SIG-M5 treated with dmso at 0.1 percent for 504 hours (cell line): ENCODE data around the gene C5.
"Not testable (repeated sequence)": the region's sequence is repeated elsewhere in the genome, so short reads cannot be mapped to it uniquely, and the experiment has no call there.

ENCODE experiments used
- DNase-seq: peaks from one replicate; lab custom pipeline; 2025; ENCODE audit not compliant: unreplicated experiment; lab: John Stamatoyannopoulos, UW

Gene C5

GRCh38 chr9:120982836-120983235 lies 67.2 kb downstream of the C5 start:
- no peak for DNase-seq

- no peak for DNase-seq
Observed at GRCh38 chr9:120980951-120981350, 69.1 kb downstream of the C5 start.

- DNase-seq = no peak
Observed at GRCh38 chr9:120979797-120980196, 70.3 kb downstream of the C5 start.

- no peak for DNase-seq
Observed at GRCh38 chr9:120978987-120979386, 71.1 kb downstream of the C5 start.

DNA sequence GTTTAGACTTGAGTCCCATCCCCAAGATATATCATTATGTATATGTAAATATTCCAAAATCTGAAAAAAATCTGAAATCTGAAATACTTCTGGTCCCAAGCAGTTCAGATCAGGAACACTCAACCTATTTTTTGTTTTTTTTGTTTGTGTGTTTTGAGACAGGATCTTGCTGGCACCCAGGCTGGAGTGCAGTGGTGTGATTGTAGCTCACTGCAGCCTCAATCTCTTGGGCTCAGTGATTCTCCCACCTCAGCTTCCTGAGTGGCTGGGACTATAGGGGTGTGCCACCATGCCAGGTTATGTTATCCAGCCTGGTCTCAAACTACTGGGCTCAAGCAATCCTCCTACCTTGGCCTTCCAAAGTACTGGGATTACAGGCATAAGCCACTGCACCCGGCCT lies 72.8 kb downstream of the C5 start:
- no peak for DNase-seq

DNA sequence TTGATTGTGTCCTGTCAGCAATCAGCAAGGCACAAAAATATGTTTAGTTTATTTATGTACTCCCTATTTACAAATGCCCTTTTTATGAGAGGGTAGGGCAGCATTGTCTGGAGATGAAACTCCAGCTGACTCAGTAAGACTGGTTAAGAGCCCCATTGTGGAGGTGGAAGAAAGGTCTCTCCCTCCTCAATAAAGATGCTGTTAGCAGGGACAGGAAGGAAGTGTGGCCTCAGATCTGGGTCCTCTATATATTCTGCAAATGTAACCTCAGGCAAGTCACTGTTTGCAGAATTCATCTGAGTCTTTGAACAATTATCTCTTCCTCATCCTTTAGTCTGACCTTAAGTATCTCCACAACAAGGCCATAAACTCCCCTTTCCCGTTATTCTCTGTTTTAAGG lies 75.2 kb downstream of the C5 start:
- no peak for DNase-seq

- DNase-seq = no peak
Observed at GRCh38 chr9:120974181-120974580, 75.9 kb downstream of the C5 start.

DNA sequence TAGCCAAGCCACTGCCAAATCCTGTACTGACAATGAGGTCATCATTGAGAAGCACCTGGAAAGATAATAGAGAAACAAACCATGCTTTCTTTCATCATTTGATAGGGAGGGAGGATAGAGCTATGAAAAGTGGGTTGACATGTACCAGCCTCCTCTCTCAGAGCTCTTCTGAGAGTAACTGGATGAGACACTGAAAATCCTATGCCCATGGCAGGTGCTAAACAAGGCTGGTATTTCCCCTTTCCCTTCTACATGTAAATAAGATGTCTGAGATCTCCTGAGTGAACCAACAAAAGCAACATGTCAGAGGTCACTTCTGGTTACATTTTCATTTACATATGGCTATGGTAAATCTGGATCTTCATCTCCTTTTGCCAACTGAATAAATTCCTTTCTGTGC lies 78.1 kb downstream of the C5 start:
- no peak for DNase-seq

GRCh38 chr9:120971471-120971870 lies 78.6 kb downstream of the C5 start:
- not testable (repeated sequence) for DNase-seq

DNA sequence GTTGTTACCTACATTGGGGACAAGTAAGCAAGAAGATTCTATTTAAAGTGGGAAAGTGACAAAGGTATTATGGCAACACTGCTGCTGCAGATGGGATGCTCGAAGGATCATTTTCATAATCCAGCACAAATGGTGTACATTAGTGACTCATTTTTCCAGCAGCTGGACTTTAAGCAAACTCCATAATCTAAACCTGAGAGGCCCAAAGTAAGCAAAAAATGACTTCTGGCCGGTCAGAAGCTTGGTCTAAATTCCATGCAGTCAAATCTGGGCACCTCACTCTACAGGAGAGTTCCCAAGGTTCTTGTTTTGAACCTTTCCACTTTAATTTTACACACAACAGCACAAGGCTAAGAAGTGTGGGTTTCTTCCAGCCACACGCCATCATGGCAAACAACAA lies 79.8 kb downstream of the C5 start:
- DNase-seq = no peak

DNA sequence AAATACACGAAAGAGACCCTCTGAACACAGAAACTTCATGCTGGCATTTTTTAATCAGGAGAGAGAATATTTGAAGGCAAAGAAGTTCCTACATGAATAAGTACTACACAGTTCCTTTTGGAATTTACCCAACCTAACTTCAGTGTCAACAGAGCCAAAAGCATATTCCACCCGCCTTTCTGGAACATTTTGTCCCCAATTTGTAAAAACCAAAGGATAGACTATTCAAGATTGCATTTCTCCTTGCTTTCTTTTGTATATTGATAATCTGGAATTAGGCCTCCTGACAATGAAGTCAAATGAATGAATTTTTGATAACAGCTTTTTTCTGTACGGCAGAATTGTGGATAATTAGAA lies 84.1 kb downstream of the C5 start:
- DNase-seq = no peak

- no peak for DNase-seq
Observed at GRCh38 chr9:120965344-120966012, 84.6 kb downstream of the C5 start.

GRCh38 chr9:120961936-120962335 lies 88.1 kb downstream of the C5 start:
- DNase-seq = no peak

GRCh38 chr9:120960001-120960400 lies 90.1 kb downstream of the C5 start:
- DNase-seq = no peak

DNA sequence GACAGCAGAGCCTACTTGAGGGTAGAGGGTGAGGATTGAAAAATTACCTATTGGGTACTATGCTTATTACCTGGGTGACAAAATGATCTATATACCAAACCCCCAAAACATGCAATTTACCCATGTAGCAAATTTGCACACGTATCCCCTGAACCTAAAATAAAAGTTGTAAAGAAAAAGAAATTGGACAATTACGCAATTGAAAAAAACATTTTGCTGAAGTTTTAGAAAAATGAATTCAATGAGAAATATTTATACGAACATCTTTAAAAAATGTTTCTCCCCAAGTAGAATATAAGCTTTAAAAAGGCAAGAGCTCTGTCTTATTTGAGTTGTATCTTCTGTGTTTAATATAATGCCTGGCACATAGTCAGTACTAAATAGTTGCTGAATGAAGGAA lies 93.2 kb downstream of the C5 start:
- no peak for DNase-seq

DNA sequence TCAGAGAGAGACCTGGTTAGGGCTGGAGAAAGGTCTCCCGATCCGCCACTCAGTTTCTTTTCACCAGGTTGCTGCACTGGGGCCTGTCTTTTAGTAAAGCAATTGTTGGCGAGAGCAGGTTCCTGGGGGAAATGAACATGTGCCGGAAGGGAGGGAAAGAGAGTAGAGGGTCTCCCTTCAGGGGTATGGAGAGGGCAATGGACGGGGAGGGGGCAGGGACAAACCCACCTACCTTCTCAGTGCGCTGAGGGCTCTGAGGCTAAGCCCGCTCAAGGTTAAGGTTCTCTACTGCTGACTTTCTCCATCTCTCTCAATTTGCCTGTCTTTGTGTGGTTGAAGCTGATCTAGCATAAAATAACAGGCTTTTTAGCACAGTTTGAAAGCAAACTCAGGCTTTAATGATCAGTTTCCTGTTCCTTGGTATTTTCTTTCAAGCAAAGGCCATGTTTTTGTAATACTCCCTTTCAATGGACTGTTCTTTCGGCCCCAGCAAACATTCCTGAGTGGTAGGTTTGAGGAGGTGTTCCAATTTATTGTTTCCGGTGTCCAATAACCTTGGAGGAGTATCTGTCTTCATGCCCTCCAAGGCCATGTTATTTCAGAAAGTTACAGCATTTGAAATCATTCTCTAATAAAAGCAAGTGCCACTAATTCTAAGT lies 98.0 kb downstream of the C5 start:
- DNase-seq = no peak

DNA sequence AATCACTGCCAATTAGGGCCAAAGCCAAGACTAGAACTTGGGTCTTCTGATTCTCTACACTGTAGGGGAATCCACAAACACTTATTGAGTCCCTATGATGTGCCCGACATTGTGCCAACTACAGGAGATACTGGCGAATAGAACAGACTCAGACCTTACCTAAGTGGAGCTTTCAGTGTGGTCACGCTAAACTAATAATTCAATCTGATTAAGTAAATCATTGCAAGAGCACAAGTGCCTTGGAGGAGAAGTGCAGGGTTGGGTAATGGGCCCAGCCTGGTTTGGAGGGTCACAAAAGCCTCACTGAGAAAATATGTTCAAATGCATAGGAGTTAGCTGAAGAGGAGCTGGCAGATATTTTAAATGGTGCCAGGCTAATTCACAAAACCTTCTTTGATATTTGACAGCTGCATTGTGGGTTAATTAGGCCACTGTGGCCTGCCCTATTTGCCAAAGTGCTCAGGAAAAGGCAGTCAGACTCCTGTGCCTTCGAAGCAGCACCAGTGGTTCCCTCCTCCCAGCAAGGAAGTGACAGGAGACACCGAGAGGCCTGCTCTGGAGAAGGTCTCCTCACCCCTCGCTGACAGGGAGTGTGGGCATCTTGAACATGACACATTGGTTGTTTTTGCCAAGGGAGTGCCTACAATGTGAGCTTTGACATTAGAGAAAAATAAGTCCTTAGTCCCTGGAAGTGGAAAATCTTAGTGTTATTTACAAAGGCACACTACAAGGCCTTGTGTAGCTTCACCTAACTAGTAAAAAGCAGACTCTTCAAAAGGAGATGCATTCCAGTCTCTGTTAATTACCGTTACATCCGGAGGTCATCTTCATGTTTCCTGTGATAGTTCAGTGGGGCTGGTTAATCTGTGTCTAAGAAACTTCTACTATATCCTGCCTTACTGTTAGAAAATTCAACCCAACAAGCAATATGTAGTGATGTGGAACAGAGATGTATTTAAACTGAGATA lies 99.4 kb downstream of the C5 start:
- no peak for DNase-seq

- no peak for DNase-seq
Observed at GRCh38 chr9:120949290-120949689, 100.8 kb downstream of the C5 start.

DNA sequence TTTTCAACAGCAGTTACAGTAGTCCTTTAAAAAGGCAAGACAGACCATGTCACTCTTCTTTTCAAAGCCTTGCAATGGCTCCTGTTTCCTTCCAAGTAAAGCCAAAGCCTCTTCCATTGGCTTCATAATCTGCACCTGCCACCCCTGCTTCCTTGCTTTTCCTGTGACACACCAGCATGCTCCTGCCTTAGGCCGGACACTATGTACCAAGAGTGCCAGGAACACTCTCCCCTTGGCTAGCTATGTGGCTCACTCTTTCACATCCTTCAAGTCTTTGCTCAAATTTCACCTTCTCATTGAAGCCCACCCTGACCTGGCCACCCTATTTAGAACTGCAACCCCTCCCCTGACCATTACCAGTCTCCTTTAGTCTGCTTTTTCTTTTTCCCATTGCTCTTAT lies 101.3 kb downstream of the C5 start:
- no peak for DNase-seq

- no peak for DNase-seq
Observed at GRCh38 chr9:120947222-120947621, 102.9 kb downstream of the C5 start.

DNA sequence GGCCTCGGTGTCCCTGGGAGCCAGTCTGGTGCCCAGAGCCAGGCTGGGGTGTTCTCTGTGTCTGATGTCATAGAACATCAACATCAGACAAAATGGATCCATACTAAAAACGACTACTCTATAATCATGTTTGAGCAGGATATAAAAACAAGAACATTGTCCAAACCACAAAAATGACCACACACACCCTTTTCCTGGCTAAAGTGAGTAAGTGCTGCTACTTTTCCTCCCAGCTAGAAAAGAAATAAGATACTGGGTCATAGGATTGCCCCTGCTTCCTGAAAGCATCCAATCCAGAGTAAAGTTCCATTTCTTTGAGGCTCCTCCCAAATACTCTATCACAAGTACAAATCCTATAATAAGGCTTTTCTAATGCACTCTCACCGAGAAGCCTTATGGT lies 103.8 kb downstream of the C5 start:
- DNase-seq = no peak

DNA sequence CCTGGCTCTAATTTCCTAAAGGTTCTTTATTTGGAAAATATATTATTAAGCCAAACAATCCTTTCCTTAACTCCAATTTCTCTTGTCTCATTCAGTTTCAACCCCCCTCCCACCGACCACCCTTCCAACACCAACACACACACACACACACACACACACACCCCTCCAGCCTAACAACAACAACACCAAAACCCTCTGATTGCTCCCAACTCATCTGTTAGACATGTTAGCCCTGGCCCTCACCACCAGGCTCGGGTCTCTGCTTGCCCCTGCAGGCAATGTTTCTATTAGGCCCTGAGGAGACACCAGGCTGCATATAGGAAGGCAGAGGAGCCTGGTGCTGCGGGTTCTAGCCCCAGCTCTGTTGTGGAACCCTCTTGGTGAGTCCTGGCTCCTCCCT lies 105.1 kb downstream of the C5 start:
- DNase-seq = no peak
